Measurements from ENCODE around the gene DLEC1.

GRCh38 chr3:38003371-38003816 lies 35.6 kb upstream of the DLEC1 start:
- TF ChIP-seq EZH2 (IDR thresholded peaks at IDR 0.05; ENCODE audit: borderline replicate concordance, low read depth, low read length, severe bottlenecking) (no peak), CTCF (IDR thresholded peaks at IDR 0.05; ENCODE audit: borderline replicate concordance, extremely low read depth, low read length, poor library complexity, severe bottlenecking) (peak; percentile 92)
